HepG2 (cell line): ENCODE results near the gene CTIF. TPM values are rescaled to one million over a fixed set of nuclear protein-coding genes. Genes with fewer than 3 reads are reported as not detected.

Source experiments
- ATF7 ChIP-seq, 2 experiments: fragments of 450-650 bp in 1 of 2; sonication (generic) in 1 of 2; formaldehyde crosslinking in 1 of 2; IDR thresholded peaks; 2 replicates each; pipeline versions ENCODE4 v1.4.0 to v1.6.1; 2016 to 2020; ENCODE audit warnings: antibody characterized with exemption in 1 of 2, mild to moderate bottlenecking in 1 of 2, missing genetic modification reagents in 1 of 2
- BCL6 ChIP-seq: IDR thresholded peaks from 2 replicates; pipeline ENCODE4 v1.6.1; 2016; ENCODE audit warnings: missing genetic modification reagents, missing compliant biosample characterization
- CBX5 ChIP-seq: sonication (generic); formaldehyde crosslinking; IDR thresholded peaks from 2 replicates; pipeline ENCODE4 v1.4.0; 2020; ENCODE audit warnings: missing genetic modification reagents, borderline replicate concordance
- CHD2 ChIP-seq: IDR thresholded peaks from 2 replicates; pipeline ENCODE4 v1.6.1; 2011; ENCODE audit warnings: low read depth, low read length, improper control_type of control experiment
- JARID2 ChIP-seq: sonication (generic); formaldehyde crosslinking; IDR thresholded peaks from 2 replicates; pipeline ENCODE4 v1.8.1; 2023; ENCODE audit warnings: missing genetic modification reagents, inconsistent platforms; ENCODE audit not compliant: insufficient replicate concordance
- KLF13 ChIP-seq: sonication (generic); formaldehyde crosslinking; IDR thresholded peaks from 2 replicates; pipeline ENCODE4 v1.4.0; 2020; ENCODE audit warnings: mild to moderate bottlenecking, missing genetic modification reagents
- MBNL3 ChIP-seq: fragments of 250-450 bp; sonication (Bioruptor Pico); conservative IDR thresholded peaks from 2 replicates; pipeline ENCODE4 v1.8.0; 2022; ENCODE audit warnings: mild to moderate bottlenecking, inconsistent platforms
- MTF1 ChIP-seq: sonication (generic); formaldehyde crosslinking; IDR thresholded peaks from 2 replicates; pipeline ENCODE4 v1.5.0; 2020; ENCODE audit warnings: missing genetic modification reagents
- SKI ChIP-seq: fragments of 450-650 bp; IDR thresholded peaks from one replicate; pipeline ENCODE4 v1.6.1; 2018; ENCODE audit warnings: mild to moderate bottlenecking; ENCODE audit not compliant: partially characterized antibody
- SMAD9 ChIP-seq: sonication (generic); formaldehyde crosslinking; IDR thresholded peaks from 2 replicates; pipeline ENCODE4 v1.5.1; 2020; ENCODE audit warnings: mild to moderate bottlenecking, missing genetic modification reagents
- SP1 ChIP-seq, 2 experiments: fragments of 450-650 bp in 1 of 2; sonication (generic) in 1 of 2; formaldehyde crosslinking in 1 of 2; IDR thresholded peaks; 2 replicates each; pipeline versions ENCODE4 v1.4.0 to v1.6.1; 2016 to 2020; ENCODE audit warnings: missing genetic modification reagents in 1 of 2
- TRIM24 ChIP-seq: sonication (generic); formaldehyde crosslinking; IDR thresholded peaks from 2 replicates; pipeline ENCODE4 v1.8.0; 2022; ENCODE audit warnings: mild to moderate bottlenecking, missing genetic modification reagents
- ZNF543 ChIP-seq: sonication (generic); formaldehyde crosslinking; IDR thresholded peaks from 2 replicates; pipeline ENCODE4 v1.4.0; 2020; ENCODE audit warnings: mild to moderate bottlenecking, missing genetic modification reagents
- ZNF75D ChIP-seq: sonication (generic); formaldehyde crosslinking; IDR thresholded peaks from 2 replicates; pipeline ENCODE4 v1.8.1; 2023; ENCODE audit warnings: missing genetic modification reagents, mild to moderate bottlenecking, borderline replicate concordance
- polyA plus RNA-seq, 8 experiments: library from polyadenylated mRNA; depleted of rRNA in 3 of 8; stranded (reverse) in 7 of 8; unstranded in 1 of 8; fragments of >200 nt; fragmentation: Illumina TruSeq in 4 of 8; extraction: Trizol in 4 of 8; gene quantifications; 2 replicates each; pipeline versions ENCODE4 v1.2.1 to v1.2.3, GENCODE V29; 2011 to 2016; ENCODE audit warnings: low read depth in 4 of 8, missing spikeins in 1 of 8, mixed read lengths in 1 of 8; ENCODE audit not compliant: insufficient read depth in 1 of 8
- total RNA-seq, 5 experiments: library from RNA; depleted of rRNA; stranded (reverse); fragments of >200 nt; fragmentation: Illumina TruSeq; extraction: Trizol; gene quantifications; 2 replicates each; pipeline ENCODE4 v1.2.3, GENCODE V29; 2016; ENCODE audit warnings: low read depth in 1 of 5
- TF ChIP-seq, protein P1 (sequence below): sonication (generic); formaldehyde crosslinking; IDR thresholded peaks from 2 replicates; pipeline ENCODE4 v1.4.0; 2020; ENCODE audit warnings: missing genetic modification reagents, borderline replicate concordance
- TF ChIP-seq, protein P2 (sequence below): IDR thresholded peaks from 2 replicates; pipeline ENCODE4 v1.6.1; 2016; ENCODE audit warnings: mild to moderate bottlenecking
- TF ChIP-seq, protein P3 (sequence below): sonication (generic); formaldehyde crosslinking; IDR thresholded peaks from 2 replicates; pipeline ENCODE4 v1.4.0; 2020; ENCODE audit warnings: missing genetic modification reagents, mild to moderate bottlenecking, borderline replicate concordance
- TF ChIP-seq, protein P4 (sequence below): IDR thresholded peaks from 2 replicates; pipeline ENCODE4 v1.6.1; 2016; ENCODE audit warnings: missing compliant biosample characterization, missing genetic modification reagents, borderline replicate concordance

CTIF gene
- total and polyA plus RNA-seq, 2 of the 13 experiments (the other 11 are each of a cell fraction or from before 2014, with no cell fraction given), result 18.2 to 28.0 TPM

DNA sequence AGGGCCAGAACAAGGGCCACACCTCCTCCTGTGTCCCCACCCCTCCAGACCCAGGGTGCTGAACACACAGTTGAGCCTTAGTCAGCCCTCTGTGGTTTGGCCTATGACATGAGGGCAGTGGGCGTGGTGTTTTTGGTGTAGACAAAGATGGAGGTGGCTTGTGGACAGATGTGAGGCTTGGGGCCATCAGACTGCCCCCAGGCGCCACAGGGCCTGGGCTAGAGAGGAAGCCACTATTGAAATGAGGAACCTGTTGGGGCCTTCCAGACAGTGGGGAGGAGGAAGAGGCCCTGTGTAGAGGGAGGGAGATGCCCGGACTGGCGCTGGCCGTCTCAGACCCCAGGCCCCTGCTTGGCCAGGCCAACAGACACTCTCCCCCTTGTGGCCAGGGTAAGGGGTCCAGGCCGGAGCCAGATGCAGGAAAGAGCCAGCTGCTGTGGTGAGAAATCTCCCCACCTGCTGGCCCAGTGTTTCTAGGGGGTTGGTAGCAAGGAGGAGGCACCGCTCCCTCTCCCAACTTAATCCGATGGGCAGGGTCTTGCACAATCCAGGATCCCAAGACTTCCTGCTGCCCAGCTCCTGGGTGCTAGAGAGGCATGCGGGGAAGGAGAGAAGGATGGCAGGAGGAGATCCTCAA is 358.2 kb downstream of the CTIF start (continued):
- TF ChIP-seq, protein P1, sequence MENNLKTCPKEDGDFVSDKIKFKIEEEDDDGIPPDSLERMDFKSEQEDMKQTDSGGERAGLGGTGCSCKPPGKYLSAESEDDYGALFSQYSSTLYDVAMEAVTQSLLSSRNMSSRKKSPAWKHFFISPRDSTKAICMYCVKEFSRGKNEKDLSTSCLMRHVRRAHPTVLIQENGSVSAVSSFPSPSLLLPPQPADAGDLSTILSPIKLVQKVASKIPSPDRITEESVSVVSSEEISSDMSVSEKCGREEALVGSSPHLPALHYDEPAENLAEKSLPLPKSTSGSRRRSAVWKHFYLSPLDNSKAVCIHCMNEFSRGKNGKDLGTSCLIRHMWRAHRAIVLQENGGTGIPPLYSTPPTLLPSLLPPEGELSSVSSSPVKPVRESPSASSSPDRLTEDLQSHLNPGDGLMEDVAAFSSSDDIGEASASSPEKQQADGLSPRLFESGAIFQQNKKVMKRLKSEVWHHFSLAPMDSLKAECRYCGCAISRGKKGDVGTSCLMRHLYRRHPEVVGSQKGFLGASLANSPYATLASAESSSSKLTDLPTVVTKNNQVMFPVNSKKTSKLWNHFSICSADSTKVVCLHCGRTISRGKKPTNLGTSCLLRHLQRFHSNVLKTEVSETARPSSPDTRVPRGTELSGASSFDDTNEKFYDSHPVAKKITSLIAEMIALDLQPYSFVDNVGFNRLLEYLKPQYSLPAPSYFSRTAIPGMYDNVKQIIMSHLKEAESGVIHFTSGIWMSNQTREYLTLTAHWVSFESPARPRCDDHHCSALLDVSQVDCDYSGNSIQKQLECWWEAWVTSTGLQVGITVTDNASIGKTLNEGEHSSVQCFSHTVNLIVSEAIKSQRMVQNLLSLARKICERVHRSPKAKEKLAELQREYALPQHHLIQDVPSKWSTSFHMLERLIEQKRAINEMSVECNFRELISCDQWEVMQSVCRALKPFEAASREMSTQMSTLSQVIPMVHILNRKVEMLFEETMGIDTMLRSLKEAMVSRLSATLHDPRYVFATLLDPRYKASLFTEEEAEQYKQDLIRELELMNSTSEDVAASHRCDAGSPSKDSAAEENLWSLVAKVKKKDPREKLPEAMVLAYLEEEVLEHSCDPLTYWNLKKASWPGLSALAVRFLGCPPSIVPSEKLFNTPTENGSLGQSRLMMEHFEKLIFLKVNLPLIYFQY (CRISPR knock-in tag), result no peak
- TF ChIP-seq KLF13 (peak; percentile 67; the same call in 1 of the 2 replicates), ZNF75D (CRISPR knock-in tag) (no peak), CBX5 (CRISPR knock-in tag) (peak; percentile 12; the same call in 1 of the 2 replicates), BCL6 (CRISPR knock-in tag) (0 out of 2 replicates have a peak, but pooled peaks have one; percentile 18), CHD2 (no peak), TRIM24 (CRISPR knock-in tag) (no peak), ATF7 (IDR thresholded peaks at IDR 0.05) (no peak), ATF7 (CRISPR knock-in tag; IDR thresholded peaks at IDR 0.05) (no peak), MBNL3 (CRISPR knock-in tag) (no peak), MTF1 (no peak), ZNF543 (CRISPR knock-in tag) (peak; percentile 48; the same call in 1 of the 2 replicates), SKI (peak; percentile 77), SP1 (IDR thresholded peaks at IDR 0.05) (no peak), SP1 (CRISPR knock-in tag; IDR thresholded peaks at IDR 0.05) (no peak; the same call in 1 of the 2 replicates), JARID2 (CRISPR knock-in tag) (no peak), SMAD9 (no peak)
- TF ChIP-seq, protein P2, sequence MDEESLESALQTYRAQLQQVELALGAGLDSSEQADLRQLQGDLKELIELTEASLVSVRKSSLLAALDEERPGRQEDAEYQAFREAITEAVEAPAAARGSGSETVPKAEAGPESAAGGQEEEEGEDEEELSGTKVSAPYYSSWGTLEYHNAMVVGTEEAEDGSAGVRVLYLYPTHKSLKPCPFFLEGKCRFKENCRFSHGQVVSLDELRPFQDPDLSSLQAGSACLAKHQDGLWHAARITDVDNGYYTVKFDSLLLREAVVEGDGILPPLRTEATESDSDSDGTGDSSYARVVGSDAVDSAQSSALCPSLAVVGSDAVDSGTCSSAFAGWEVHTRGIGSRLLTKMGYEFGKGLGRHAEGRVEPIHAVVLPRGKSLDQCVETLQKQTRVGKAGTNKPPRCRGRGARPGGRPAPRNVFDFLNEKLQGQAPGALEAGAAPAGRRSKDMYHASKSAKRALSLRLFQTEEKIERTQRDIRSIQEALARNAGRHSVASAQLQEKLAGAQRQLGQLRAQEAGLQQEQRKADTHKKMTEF (CRISPR knock-in tag), result peak; percentile 57; the same call in 1 of the 2 replicates
- TF ChIP-seq, protein P3, sequence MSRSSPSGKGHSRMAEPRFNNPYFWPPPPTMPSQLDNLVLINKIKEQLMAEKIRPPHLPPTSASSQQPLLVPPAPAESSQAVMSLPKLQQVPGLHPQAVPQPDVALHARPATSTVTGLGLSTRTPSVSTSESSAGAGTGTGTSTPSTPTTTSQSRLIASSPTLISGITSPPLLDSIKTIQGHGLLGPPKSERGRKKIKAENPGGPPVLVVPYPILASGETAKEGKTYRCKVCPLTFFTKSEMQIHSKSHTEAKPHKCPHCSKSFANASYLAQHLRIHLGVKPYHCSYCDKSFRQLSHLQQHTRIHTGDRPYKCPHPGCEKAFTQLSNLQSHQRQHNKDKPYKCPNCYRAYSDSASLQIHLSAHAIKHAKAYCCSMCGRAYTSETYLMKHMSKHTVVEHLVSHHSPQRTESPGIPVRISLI (CRISPR knock-in tag), result no peak
- TF ChIP-seq, protein P4, sequence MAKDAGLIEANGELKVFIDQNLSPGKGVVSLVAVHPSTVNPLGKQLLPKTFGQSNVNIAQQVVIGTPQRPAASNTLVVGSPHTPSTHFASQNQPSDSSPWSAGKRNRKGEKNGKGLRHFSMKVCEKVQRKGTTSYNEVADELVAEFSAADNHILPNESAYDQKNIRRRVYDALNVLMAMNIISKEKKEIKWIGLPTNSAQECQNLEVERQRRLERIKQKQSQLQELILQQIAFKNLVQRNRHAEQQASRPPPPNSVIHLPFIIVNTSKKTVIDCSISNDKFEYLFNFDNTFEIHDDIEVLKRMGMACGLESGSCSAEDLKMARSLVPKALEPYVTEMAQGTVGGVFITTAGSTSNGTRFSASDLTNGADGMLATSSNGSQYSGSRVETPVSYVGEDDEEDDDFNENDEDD, result no peak
